Stomach (tissue), 9 donors: ENCODE data around the gene PRKCQ. TPM values are rescaled to one million over a fixed set of nuclear protein-coding genes. Genes with fewer than 3 reads are reported as not detected.
"Not testable (repeated sequence)": the region's sequence is repeated elsewhere in the genome, so short reads cannot be mapped to it uniquely, and the experiment has no call there.

ENCODE experiments used
- DNase-seq, 2 donors: peaks; one replicate each; pipeline versions ENCODE4 v3.0.0 to v3.0.0-alpha.2; 2013 to 2019
- H3K27ac ChIP-seq, 5 donors: fragments of 200-600 bp in 4 of 5; sonication (generic) in 4 of 5; one replicate each; pipeline ENCODE4 v1.5.1; 2013 to 2019; ENCODE audit warnings: mild to moderate bottlenecking in 1 of 5, moderate library complexity in 1 of 5
- H3K27me3 ChIP-seq, 3 donors: fragments of 200-600 bp; sonication (generic); one replicate each; pipeline ENCODE4 v1.5.1; 2017 to 2019; ENCODE audit warnings: mixed run types in 1 of 3
- H3K36me3 ChIP-seq, 4 donors: fragments of 200-600 bp; sonication (generic); 1 replicate in 3 of 4; 2 replicates in 1 of 4; pipeline ENCODE4 v1.5.1; 2016 to 2019
- H3K4me1 ChIP-seq, 4 donors: fragments of 200-600 bp; sonication (generic); one replicate each; pipeline ENCODE4 v1.5.1; 2016 to 2019
- H3K4me3 ChIP-seq, 4 donors: fragments of 200-600 bp; sonication (generic) in 3 of 4; one replicate each; pipeline ENCODE4 v1.5.1; 2016 to 2019; ENCODE audit warnings: mild to moderate bottlenecking in 1 of 4
- H3K9me3 ChIP-seq, 4 donors: fragments of 200-600 bp; sonication (generic); one replicate each; pipeline ENCODE4 v1.5.1; 2016 to 2019
- EP300 ChIP-seq: sonication (generic); formaldehyde crosslinking; IDR thresholded peaks from one replicate; pipeline ENCODE4 v1.6.1; 2017; ENCODE audit warnings: antibody characterized with exemption
- POLR2A ChIP-seq, 4 donors: fragments of 450-650 bp; IDR thresholded peaks; one replicate each; pipeline ENCODE4 v1.6.1; 2016; ENCODE audit warnings: antibody characterized with exemption in 4 of 4, control low read depth in 2 of 4, mild to moderate bottlenecking in 1 of 4, moderate library complexity in 1 of 4
- POLR2AphosphoS5 ChIP-seq, 3 donors: sonication (generic); formaldehyde crosslinking; IDR thresholded peaks; one replicate each; pipeline ENCODE4 v1.6.1; 2016; ENCODE audit warnings: antibody characterized with exemption in 3 of 3
- WGBS, 5 donors: extraction: QIAGEN DNeasy Blood & Tissue Kit in 3 of 5; methylation state at CpG; one replicate each; pipeline versions ENCODE4 v1.1.5 to v1.1.7; 2013 to 2018; 5-methylcytosine and 5-hydroxymethylcytosine counted together
- intact Hi-C: fragments of 100-400 bp; cut with DNase I; formaldehyde crosslinking; loops from one replicate; pipeline ENCODE4 v1.15.1; 2023; ENCODE audit warnings: low total_unique reads
- polyA plus RNA-seq, 3 donors: library from polyadenylated mRNA; stranded (reverse); fragments of 200-250 nt; gene quantifications; one replicate each; pipeline ENCODE4 v1.2.3, GENCODE V29; 2013
- total RNA-seq, 5 donors: library from RNA; depleted of rRNA; stranded (reverse); fragments of >200 nt; gene quantifications; one replicate each; pipeline versions ENCODE4 v1.1.0 to v1.2.3, GENCODE V29; 2014 to 2016
- TF ChIP-seq, protein P1 (sequence below), 7 experiments: fragments of 450-650 bp in 4 of 7; fragments of 200-600 bp in 3 of 7; sonication (generic) in 3 of 7; IDR thresholded peaks; one replicate each; pipeline ENCODE4 v1.5.1; 2016 to 2019; ENCODE audit warnings: antibody characterized with exemption in 7 of 7, control low read depth in 2 of 7, mild to moderate bottlenecking in 1 of 7
- donor health status: healthy with polysubstance abuse.
- donor health status: Bipolar disorder and iron deficiency.
- donor health status: healthy.

The PRKCQ gene
- total and polyA plus RNA-seq, 8 donors = 0.25 to 5.1 (median 0.63) TPM; not detected in 1

- intact Hi-C loops = no loop called here
- no peak for DNase-seq
Measured at GRCh38 chr10:6384847-6385246, 195.2 kb downstream of the PRKCQ start.

DNA sequence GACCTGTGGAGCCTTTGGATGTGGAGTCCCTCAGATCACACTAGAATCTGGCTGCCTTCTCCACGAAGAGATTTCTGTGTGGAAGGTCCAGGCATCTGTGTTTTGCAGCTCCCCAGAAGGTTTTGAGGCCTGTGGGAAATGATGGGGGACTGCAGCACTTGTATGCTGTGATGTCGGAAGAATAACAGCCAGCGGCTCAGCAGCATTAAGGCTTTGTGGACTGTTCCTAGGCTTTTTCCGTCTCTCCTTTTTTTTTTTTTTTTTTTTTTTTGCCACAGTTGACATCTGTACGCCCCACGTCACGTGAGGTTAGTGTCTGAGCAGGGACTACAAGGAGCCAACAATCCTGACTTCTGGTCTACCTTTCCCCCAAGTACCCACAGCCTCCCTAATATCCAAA lies 196.0 kb downstream of the PRKCQ start:
- Histone ChIP-seq H3K4me1 (peaks cover 0 to 26% (median 17%) of the 10 kb centered on the region in 4 donors), H3K9me3 (peaks cover 0 to 24% (median 13%) of the 10 kb centered on the region in 4 donors), H3K36me3 (no peaks in the 10 kb centered on the region), H3K27ac (peak overlapping the region in 1 of 5 donors; percentile 44), H3K4me3 (no peak overlapping the region), H3K27me3 (no peaks in the 10 kb centered on the region)
- 89 to 94% (median 91%) methylated on average over 7 of the region's 7 CpGs for WGBS, 5 donors
- DNase-seq = no peak
- TF ChIP-seq POLR2A (IDR thresholded peaks at IDR 0.05) (no peak), POLR2AphosphoS5 (IDR thresholded peaks at IDR 0.05) (no peak), EP300 (no peak)
- TF ChIP-seq, protein P1, sequence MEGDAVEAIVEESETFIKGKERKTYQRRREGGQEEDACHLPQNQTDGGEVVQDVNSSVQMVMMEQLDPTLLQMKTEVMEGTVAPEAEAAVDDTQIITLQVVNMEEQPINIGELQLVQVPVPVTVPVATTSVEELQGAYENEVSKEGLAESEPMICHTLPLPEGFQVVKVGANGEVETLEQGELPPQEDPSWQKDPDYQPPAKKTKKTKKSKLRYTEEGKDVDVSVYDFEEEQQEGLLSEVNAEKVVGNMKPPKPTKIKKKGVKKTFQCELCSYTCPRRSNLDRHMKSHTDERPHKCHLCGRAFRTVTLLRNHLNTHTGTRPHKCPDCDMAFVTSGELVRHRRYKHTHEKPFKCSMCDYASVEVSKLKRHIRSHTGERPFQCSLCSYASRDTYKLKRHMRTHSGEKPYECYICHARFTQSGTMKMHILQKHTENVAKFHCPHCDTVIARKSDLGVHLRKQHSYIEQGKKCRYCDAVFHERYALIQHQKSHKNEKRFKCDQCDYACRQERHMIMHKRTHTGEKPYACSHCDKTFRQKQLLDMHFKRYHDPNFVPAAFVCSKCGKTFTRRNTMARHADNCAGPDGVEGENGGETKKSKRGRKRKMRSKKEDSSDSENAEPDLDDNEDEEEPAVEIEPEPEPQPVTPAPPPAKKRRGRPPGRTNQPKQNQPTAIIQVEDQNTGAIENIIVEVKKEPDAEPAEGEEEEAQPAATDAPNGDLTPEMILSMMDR (IDR thresholded peaks at IDR 0.05) = no peak
- intact Hi-C loops = no loop called here

More at GRCh38 chr10:6384847-6385246, 195.2 kb downstream of the PRKCQ start:
- peaks cover 3 to 27% (median 14%) of the 10 kb centered on the region in 4 donors for H3K9me3 ChIP-seq
- 63 to 94% (median 93%) methylated on average over 1 to 3 of the region's 3 CpGs for WGBS, 5 donors
- peaks cover 0 to 26% (median 17%) of the 10 kb centered on the region in 4 donors for H3K4me1 ChIP-seq
- H3K27me3 ChIP-seq = no peaks in the 10 kb centered on the region
- TF ChIP-seq POLR2A (IDR thresholded peaks at IDR 0.05) (no peak), POLR2AphosphoS5 (IDR thresholded peaks at IDR 0.05) (no peak)
- TF ChIP-seq, protein P1 (IDR thresholded peaks at IDR 0.05) = no peak
- no peaks in the 10 kb centered on the region for H3K36me3 ChIP-seq
- H3K4me3 ChIP-seq = no peak overlapping the region
- H3K27ac ChIP-seq = no peak overlapping the region

DNA sequence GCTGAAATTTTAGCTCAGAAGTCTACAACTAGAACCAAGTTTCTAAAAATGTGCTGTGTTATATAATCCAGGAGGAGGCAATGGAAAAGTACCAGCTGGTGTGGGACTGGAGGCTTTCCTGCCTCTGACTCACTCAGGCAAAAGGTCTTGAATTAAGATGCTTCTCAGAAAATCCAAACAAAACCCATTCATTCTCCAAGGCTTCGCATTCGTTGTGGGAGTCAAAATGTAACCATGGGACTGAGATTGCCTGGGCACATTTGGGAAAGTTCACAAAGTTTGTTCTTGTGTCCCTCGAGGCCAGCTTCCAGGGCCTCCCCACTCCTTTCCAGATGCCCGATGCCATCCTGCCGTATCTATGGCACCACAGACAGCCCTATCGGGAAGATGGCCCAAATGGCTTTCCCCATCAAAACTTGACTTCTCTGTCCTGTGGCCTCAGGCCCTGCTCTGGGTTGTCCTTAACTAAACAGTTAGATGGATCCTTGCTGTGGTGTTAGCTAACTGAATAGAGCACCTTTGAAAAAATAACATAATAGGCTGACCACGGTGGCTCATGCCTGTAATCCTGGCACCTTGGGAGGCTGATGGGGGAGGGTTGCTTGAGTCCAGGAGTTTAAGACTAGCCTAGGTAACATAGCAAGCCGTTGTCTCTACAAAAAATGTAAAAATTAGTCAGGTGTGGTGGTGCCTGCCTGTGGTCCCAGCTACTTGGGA lies 196.8 kb downstream of the PRKCQ start:
- intact Hi-C loops = no loop called here
- peak in 1 of 2 donors; percentile 37 for DNase-seq
- no peak overlapping the region for H3K4me3 ChIP-seq
- TF ChIP-seq, protein P1 (IDR thresholded peaks at IDR 0.05) = no peak
- no peak for TF ChIP-seq POLR2A (IDR thresholded peaks at IDR 0.05)
- TF ChIP-seq POLR2AphosphoS5 (IDR thresholded peaks at IDR 0.05) = peak in 1 of 3 donors; percentile 21
- TF ChIP-seq EP300 = no peak
- H3K27ac ChIP-seq = peak overlapping the region in 3 of 5 donors; percentile 34 to 66 (median 44)
- no peaks in the 10 kb centered on the region for H3K36me3 ChIP-seq
- H3K9me3 ChIP-seq = peaks cover 0 to 19% (median 11%) of the 10 kb centered on the region in 4 donors
- peaks cover 0 to 26% (median 17%) of the 10 kb centered on the region in 4 donors for H3K4me1 ChIP-seq
- WGBS, 5 donors = 72 to 84% (median 83%) methylated on average over 8 of the region's 8 CpGs
- H3K27me3 ChIP-seq = no peaks in the 10 kb centered on the region

DNA sequence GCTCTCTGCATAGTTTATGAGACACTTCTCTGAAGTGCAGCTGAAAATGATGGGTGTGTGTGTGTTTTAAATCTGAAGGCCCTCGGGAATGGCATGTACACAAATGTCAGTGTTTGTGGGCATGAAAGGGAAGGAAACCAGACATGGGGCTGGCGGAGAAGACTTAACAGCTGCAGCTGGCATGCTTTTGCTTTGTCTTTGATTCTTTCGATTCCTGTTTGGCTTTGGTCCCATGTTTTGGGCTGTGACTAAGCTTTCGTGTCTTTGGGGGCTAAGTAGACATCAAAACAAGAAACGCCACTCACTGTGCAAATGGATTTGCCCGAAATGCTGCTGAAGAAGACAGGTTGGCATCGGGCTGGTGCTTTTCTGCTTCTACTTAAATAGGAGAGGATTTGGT lies 198.0 kb downstream of the PRKCQ start:
- H3K27ac ChIP-seq = peak overlapping the region in 2 of 5 donors; percentile 44 to 66
- WGBS, 5 donors = 32 to 60% (median 45%) methylated on average over 7 of the region's 7 CpGs

GRCh38 chr10:6380478-6380877 lies 199.6 kb downstream of the PRKCQ start:
- H3K27ac ChIP-seq, intact Hi-C loops: not testable (repeated sequence)
- 84 to 97% (median 92%) methylated on average over 3 to 5 of the region's 5 CpGs for WGBS, 5 donors

More for the DNA sequence above, 198.0 kb downstream of the PRKCQ start:
- H3K27me3 ChIP-seq = no peaks in the 10 kb centered on the region
- peaks cover 0 to 19% (median 11%) of the 10 kb centered on the region in 4 donors for H3K9me3 ChIP-seq
- peak in 1 of 2 donors; percentile 69 for DNase-seq
- H3K4me3 ChIP-seq = no peak overlapping the region
- H3K36me3 ChIP-seq = no peaks in the 10 kb centered on the region
- no peak for TF ChIP-seq POLR2AphosphoS5 (IDR thresholded peaks at IDR 0.05)
- no peak for TF ChIP-seq EP300
- TF ChIP-seq POLR2A (IDR thresholded peaks at IDR 0.05) = no peak
- TF ChIP-seq, protein P1 (IDR thresholded peaks at IDR 0.05) = no peak
- peaks cover 0 to 26% (median 17%) of the 10 kb centered on the region in 4 donors for H3K4me1 ChIP-seq
- intact Hi-C loops = no loop called here

More at GRCh38 chr10:6380478-6380877, 199.6 kb downstream of the PRKCQ start:
- H3K27me3 ChIP-seq, DNase-seq, H3K36me3 ChIP-seq, H3K4me3 ChIP-seq: not testable (repeated sequence)
- Histone ChIP-seq H3K9me3 (peaks cover 0 to 19% (median 11%) of the 10 kb centered on the region in 4 donors), H3K4me1 (peaks cover 0 to 26% (median 17%) of the 10 kb centered on the region in 4 donors)
